Measurements from ENCODE around the gene CABLES2.
"Not testable (repeated sequence)": the region's sequence is repeated elsewhere in the genome, so short reads cannot be mapped to it uniquely, and the experiment has no call there.

The CABLES2 gene

GRCh38 chr20:62428396-62429295, 21.6 kb upstream of the CABLES2 start:
- TF ChIP-seq CTCF (IDR thresholded peaks at IDR 0.05; ENCODE audit: borderline replicate concordance, control extremely low read depth, extremely low read depth, insufficient read depth, missing control alignments): no peak
- in situ Hi-C loops (cut with MboI; ENCODE audit: low sequenced_read_pairs, unreplicated experiment): no loop called here
- no peak for DNase-seq (ENCODE audit: low spot score)

GRCh38 chr20:62428002-62428372, 20.9 kb upstream of the CABLES2 start:
- TF ChIP-seq CTCF (IDR thresholded peaks at IDR 0.05; ENCODE audit: borderline replicate concordance, control extremely low read depth, extremely low read depth, insufficient read depth, missing control alignments): no peak
- in situ Hi-C loops (cut with MboI; ENCODE audit: low sequenced_read_pairs, unreplicated experiment): no loop called here
- DNase-seq (ENCODE audit: low spot score): no peak

- in situ Hi-C loops (cut with MboI; ENCODE audit: low sequenced_read_pairs, unreplicated experiment): no loop called here
- TF ChIP-seq CTCF (IDR thresholded peaks at IDR 0.05; ENCODE audit: borderline replicate concordance, control extremely low read depth, extremely low read depth, insufficient read depth, missing control alignments): no peak
- DNase-seq (ENCODE audit: low spot score): no peak
These were observed 20.3 kb upstream of the CABLES2 start, which contains the start of gene RBBP8NL for GRCh38 chr20:62427172-62428001. Gene RBBP8NL, minus strand, starts transcription at chr20:62427539. Its CDS starts 7,892 bp downstream, at chr20:62419647.

GRCh38 chr20:62426699-62427131, 19.6 kb upstream of the CABLES2 start:
- in situ Hi-C loops (cut with MboI; ENCODE audit: low sequenced_read_pairs, unreplicated experiment): no loop called here
- DNase-seq (ENCODE audit: low spot score): no peak

GRCh38 chr20:62426059-62426348, 18.9 kb upstream of the CABLES2 start:
- in situ Hi-C loops (cut with MboI; ENCODE audit: low sequenced_read_pairs, unreplicated experiment); DNase-seq (ENCODE audit: low spot score): not testable (repeated sequence)

More at GRCh38 chr20:62426699-62427131, 19.6 kb upstream of the CABLES2 start:
- no peak for TF ChIP-seq CTCF (IDR thresholded peaks at IDR 0.05; ENCODE audit: borderline replicate concordance, control extremely low read depth, extremely low read depth, insufficient read depth, missing control alignments)

GRCh38 chr20:62425281-62426058, 18.4 kb upstream of the CABLES2 start:
- DNase-seq (ENCODE audit: low spot score): no peak
- in situ Hi-C loops (cut with MboI; ENCODE audit: low sequenced_read_pairs, unreplicated experiment): no loop called here
- no peak for TF ChIP-seq CTCF (IDR thresholded peaks at IDR 0.05; ENCODE audit: borderline replicate concordance, control extremely low read depth, extremely low read depth, insufficient read depth, missing control alignments)
